Hepatic stellate cell (primary cell): ENCODE measurements around the gene THAP5.

Source experiments
- DNase-seq: peaks from one replicate; pipeline ENCODE4 v3.0.0; 2011; ENCODE audit warnings: low spot score

Gene THAP5

DNA sequence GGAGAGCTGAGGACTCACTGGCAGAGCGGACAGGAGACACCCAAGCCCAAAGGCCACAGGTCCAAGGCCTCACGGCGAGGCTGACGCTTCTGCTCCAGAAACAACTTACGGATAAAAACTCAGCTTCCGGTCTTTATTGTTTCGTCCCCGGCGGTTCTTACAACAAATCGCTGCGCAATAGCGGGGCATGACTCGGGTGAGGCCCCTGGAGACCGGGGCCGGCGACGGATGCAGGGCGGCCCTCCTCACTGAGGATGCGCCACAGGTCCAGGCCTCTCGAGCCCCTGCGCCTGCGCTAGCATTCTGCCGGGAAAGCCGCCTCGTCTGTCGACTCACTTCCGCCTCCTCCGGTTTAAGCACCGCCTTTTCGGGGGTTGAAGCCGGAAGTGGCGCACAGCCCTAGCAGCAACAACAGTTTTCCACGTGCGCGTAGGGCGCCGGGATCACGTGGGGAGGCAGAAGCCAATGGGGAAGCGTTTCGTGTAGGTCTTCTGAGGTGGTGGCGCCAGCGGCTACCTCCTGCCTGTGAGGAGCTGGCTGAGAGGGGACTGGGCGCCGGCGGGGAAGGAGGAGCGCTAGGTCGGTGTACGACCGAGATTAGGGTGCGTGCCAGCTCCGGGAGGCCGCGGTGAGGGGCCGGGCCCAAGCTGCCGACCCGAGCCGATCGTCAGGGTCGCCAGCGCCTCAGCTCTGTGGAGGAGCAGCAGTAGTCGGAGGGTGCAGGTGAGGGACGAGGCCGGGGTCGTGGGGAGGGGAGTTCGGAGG is at the start of gene THAP5, which contains the start of gene DNAJB9:
THAP5 (minus strand) TSS at position 326 of the 765 bp plus-strand sequence; CDS start at position 189, 137 bp downstream.
DNAJB9 (plus strand) TSS at position 494 of the 765 bp plus-strand sequence. CDS start 1,853 bp downstream, outside the sequence.
- DNase-seq = peak; percentile 97

GRCh38 chr7:108618056-108618455 is 48.5 kb upstream of the THAP5 start:
- DNase-seq = no peak

- no peak for DNase-seq
Measured at GRCh38 chr7:108614896-108615295, 45.4 kb upstream of the THAP5 start.

DNA sequence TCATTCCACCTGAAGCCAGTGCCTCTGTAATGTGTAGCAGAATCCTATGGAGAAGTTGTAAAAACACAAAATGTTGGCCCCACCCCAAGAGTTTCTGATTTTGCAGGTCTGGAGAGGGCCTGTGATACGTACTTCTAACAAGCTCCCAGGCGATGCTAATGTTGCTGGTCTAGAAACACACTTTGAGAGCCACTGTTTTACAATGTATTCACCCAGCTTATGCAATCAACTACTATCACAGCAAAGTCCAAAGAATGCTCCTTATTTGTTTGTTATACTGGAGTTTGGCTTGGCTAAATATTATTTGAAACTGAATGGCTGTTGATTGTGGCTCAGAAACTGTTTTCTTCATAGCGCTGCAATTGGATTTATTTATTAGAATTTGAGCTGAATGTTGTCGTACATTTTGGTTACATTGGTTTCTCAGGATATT is 44.5 kb upstream of the THAP5 start:
- DNase-seq = no peak

DNA sequence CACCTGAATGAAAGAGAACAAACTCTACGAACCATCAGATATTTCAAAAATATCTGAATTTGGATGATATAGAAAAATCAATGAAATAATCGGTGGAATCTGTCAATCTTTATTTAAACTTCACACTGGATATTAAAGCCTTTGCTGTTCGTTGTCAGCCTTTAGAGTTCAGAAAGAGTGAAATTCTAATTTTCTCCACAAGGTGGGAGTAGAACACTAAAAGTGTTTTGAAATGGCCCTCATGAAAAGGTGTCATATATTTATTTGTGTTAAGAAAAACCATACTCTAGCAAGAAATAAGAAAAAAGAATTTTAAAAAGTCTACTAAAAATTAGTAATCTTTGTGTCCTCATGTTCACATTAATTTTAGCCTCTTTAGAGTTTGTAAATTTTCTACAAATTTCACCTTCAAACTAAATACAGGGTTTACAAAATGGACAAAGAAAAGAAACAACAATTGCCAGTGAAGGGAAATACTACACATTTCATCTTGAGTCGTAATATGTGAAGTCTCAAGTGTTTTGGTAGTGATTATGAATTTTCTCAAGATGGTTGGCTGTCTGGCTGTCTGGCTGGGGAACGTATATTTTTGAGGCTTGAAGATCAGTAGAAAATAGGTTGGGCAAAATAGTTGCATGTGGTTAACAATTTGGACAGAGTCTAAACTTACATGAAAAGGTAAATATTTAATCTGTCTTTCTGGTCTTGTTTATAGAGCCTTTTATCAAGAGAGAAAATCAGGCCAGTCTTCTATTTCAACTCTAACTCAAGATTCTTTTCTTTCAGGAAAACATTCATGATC is 43.8 kb upstream of the THAP5 start:
- no peak for DNase-seq

GRCh38 chr7:108611268-108611667 is 41.8 kb upstream of the THAP5 start:
- no peak for DNase-seq

- no peak for DNase-seq
Measured at GRCh38 chr7:108609643-108610042, 40.1 kb upstream of the THAP5 start.

- no peak for DNase-seq
Measured at GRCh38 chr7:108605559-108606201, 36.2 kb upstream of the THAP5 start.

DNA sequence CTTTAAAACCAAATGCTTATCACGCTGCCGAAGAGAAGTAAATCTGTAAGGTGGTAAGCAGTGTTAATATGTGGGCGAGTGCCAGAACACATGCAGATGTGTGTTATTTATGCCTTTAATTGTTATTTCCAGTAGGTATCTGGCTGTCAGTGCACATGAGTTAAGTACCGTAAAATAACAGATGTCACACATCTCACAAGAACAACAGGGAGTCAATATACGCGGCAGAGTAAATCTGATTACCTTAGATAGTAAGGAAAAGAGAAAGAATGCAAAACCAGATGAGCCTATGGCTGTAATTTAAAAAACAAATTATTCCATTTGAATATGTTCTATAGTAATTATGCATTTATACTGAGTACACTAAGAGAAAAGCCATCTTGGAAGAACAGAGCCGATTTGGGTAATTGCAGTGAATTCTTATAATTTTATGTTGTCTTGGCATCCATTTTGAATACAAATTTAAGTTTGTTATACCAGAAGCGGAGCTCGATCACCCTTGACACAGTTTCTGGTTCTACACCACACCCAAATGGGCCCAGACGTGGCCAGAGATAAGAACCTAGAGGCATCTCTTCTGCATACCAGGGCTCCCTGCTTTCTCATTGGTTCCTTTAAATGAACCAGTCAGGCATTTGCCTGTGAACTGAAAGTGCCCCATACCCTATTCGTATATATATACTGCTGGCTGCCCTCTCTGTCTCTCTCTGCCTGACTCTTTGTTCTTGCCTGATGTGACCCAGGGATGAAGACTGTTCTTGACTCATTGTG is 35.0 kb upstream of the THAP5 start:
- no peak for DNase-seq

DNA sequence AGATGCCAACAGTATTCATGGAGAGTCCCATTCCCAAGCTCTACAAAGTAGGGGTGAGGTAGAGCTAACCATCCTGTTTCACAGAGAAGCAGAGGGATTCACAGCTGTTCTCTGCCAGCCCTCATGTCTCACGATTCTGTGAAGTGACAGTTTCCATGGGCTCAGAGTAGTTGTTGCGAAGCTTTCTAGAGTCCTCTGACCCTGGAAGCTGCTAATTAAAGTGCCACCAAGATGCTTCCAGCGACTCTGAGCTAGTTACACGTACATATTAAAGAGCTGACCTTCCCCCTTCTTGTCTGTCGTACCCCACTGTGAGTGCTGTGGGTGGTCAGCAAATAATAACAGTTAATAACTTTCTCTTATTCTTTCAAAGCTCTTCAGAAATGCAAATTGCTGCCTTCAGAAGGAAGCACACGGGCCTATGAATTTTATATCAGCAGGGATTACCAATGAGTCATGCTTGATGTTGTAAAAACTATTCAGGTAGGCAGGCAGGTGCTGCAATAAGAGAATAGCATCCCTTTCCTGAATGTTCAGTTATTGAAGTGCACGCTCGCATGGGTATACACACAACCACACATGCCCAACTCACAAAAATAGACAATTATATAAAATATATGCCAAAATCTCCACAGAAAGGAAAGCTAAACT is 34.3 kb upstream of the THAP5 start:
- DNase-seq = no peak

- no peak for DNase-seq
Measured at GRCh38 chr7:108600399-108600798, 30.9 kb upstream of the THAP5 start.

- DNase-seq = no peak
Measured at GRCh38 chr7:108598914-108599580, 29.5 kb upstream of the THAP5 start.

DNA sequence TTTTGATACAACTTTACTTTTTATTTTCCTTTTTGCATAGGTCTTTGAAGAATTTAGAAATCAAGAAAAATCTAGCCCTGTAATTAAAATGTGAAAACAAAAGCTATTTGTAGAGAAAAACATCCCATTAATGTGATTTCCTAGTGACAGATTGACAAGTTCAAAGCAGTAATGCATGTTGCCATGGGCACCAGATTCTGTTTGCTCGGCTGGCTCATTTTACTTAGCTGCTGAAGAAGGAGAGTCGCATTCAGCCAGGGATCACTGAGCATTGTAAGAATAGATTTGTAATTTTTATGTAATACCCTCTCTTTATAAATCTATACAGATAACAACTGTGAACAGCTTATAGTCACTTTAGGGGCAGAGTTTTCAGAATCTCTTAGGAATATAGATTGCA is 28.6 kb upstream of the THAP5 start:
- DNase-seq = no peak

GRCh38 chr7:108596560-108596959 is 27.1 kb upstream of the THAP5 start:
- no peak for DNase-seq

- no peak for DNase-seq
Measured at GRCh38 chr7:108592646-108593201, 23.2 kb upstream of the THAP5 start.

DNA sequence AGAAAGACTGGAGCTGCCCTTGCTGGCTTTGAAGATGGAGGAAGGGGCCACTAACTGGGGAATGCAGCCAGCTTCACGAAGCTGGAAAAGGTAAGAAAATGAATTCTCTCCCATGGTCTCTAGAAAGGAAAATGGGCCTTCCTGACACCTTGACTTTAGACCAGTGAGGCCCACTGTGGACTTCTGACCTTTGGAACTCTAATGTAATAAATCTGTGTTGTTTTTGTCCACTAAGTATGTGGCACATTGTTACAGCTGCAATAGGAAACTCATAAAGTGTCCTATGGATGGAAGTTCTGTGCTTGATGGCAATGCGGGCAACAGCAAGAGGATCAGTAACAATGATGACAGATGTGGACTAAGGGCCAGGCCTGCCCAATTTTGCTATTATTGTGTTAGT is 21.1 kb upstream of the THAP5 start:
- DNase-seq = no peak

- DNase-seq = no peak
Measured at GRCh38 chr7:108589874-108590273, 20.4 kb upstream of the THAP5 start.

DNA sequence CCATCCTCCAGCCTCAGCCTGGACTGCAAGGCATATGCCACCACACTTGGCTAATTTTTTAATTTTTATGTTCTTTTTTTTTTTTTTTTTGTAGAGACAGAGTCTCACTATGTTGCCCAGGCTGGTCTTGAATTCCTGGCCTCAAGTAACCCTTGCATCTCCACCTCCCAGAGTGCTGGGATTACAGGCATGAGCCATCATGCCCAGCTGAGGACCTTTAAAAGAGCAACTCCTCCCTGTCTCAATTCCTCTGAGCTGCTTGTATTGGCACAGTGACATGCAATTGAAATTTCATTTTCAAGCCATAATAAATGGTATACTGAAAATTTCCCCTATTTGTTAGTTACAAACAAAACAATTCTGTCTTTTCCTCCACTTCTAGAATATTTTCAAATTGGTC is 19.7 kb upstream of the THAP5 start:
- no peak for DNase-seq

DNA sequence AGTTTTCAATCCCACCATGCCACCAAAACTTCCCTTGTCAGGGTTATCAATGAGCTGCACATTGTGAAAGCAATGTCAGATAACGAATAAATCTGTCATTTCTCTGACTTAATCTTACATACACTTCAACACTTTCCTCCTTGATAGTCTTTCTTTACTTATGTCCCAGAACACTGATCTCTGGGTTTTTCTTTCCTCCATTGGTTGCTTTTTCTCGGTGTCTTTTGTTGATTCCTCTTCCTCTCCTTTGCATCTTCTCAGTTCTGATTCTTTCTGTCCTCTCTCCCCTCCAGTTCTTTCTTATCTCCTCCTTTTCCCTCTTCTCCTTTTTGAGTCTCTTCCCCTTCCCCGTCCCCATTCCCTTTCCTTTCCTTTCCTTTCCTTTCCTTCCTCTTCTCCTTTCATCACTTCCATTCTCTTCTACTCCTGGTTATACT is 16.8 kb upstream of the THAP5 start:
- no peak for DNase-seq

- DNase-seq = no peak
Measured at GRCh38 chr7:108585843-108586242, 16.3 kb upstream of the THAP5 start.
